Thoracic aorta (tissue), 2 donors: ENCODE measurements around the gene CRACR2B. TPM values are rescaled to one million over a fixed set of nuclear protein-coding genes. Genes with fewer than 3 reads are reported as not detected.

ENCODE experiments used
- ATAC-seq: fragments of 150-250 bp; one replicate; pipeline ENCODE4 v1.8.0; 2017; ENCODE audit warnings: low read depth; ENCODE audit not compliant: insufficient number of reproducible peaks, low FRiP score
- DNase-seq: peaks from one replicate; pipeline ENCODE4 v3.0.0-alpha.2; 2020; ENCODE audit warnings: low spot score
- H3K27ac ChIP-seq, 2 donors: fragments of 200-600 bp; sonication (generic); 1 replicate in 1 of 2; 2 replicates in 1 of 2; pipeline ENCODE4 v1.5.1; 2016; ENCODE audit warnings: mild to moderate bottlenecking in 2 of 2, moderate library complexity in 2 of 2
- H3K27me3 ChIP-seq: fragments of 200-600 bp; sonication (generic); replicated peaks from 2 replicates; pipeline ENCODE4 v1.6.0; 2016; ENCODE audit warnings: mild to moderate bottlenecking; ENCODE audit not compliant: insufficient read depth
- H3K36me3 ChIP-seq: fragments of 200-600 bp; sonication (generic); one replicate; pipeline ENCODE4 v1.5.1; 2016
- H3K4me1 ChIP-seq, 2 donors: fragments of 200-600 bp; sonication (generic); 1 replicate in 1 of 2; 2 replicates in 1 of 2; pipeline versions ENCODE4 v1.5.1 to v1.6.0; 2016; ENCODE audit warnings: low read depth in 2 of 2, mild to moderate bottlenecking in 1 of 2; ENCODE audit not compliant: control insufficient read depth in 1 of 2
- H3K4me3 ChIP-seq: fragments of 200-600 bp; sonication (generic); 2 replicates; pipeline ENCODE4 v1.5.1; 2016; ENCODE audit warnings: mild to moderate bottlenecking
- H3K9me3 ChIP-seq: fragments of 200-600 bp; sonication (generic); 2 replicates; pipeline ENCODE4 v1.5.1; 2016
- CTCF ChIP-seq: fragments of 200-600 bp; sonication (generic); IDR thresholded peaks from one replicate; pipeline ENCODE4 v1.5.1; 2019; ENCODE audit warnings: antibody characterized with exemption
- total RNA-seq, 2 donors: library from RNA; depleted of rRNA; stranded (reverse); fragments of >200 nt; gene quantifications; one replicate each; pipeline versions ENCODE4 v1.1.0 to v1.2.3, GENCODE V29; 2016

The CRACR2B gene
- total RNA-seq, 2 donors from 2014 or later: 9.6 to 11.6 TPM

GRCh38 chr11:859394-860131 lies 31.8 kb downstream of the CRACR2B start:
- DNase-seq: no peak
- no peaks in the 10 kb centered on the region for H3K27me3 ChIP-seq
- H3K36me3 ChIP-seq: no peaks in the 10 kb centered on the region
- H3K9me3 ChIP-seq: no peaks in the 10 kb centered on the region
- TF ChIP-seq CTCF: no peak
- H3K4me3 ChIP-seq: peak overlapping the region; percentile 31
- ATAC-seq: no peak
- H3K27ac ChIP-seq: no peak overlapping the region
- peaks cover 0 to 7% of the 10 kb centered on the region in 2 donors for H3K4me1 ChIP-seq

GRCh38 chr11:860234-861104 lies 32.8 kb downstream of the CRACR2B start:
- DNase-seq: no peak
- Histone ChIP-seq H3K27ac (no peak overlapping the region), H3K4me3 (no peak overlapping the region), H3K4me1 (peaks cover 0 to 7% of the 10 kb centered on the region in 2 donors), H3K27me3 (no peaks in the 10 kb centered on the region), H3K9me3 (no peaks in the 10 kb centered on the region), H3K36me3 (no peaks in the 10 kb centered on the region)
- no peak for TF ChIP-seq CTCF
- ATAC-seq: no peak

- H3K4me1 ChIP-seq: peaks cover 0 to 7% of the 10 kb centered on the region in 2 donors
- no peaks in the 10 kb centered on the region for H3K27me3 ChIP-seq
- H3K36me3 ChIP-seq: peaks cover 6% of the 10 kb centered on the region
- no peak overlapping the region for H3K4me3 ChIP-seq
- DNase-seq (no peak), ATAC-seq (no peak)
- no peaks in the 10 kb centered on the region for H3K9me3 ChIP-seq
- no peak for TF ChIP-seq CTCF
- no peak overlapping the region for H3K27ac ChIP-seq
Observed at GRCh38 chr11:861105-861479, 33.4 kb downstream of the CRACR2B start.

GRCh38 chr11:862081-862661 lies 34.5 kb downstream of the CRACR2B start:
- ATAC-seq: no peak
- Histone ChIP-seq H3K4me1 (peaks cover 0 to 7% of the 10 kb centered on the region in 2 donors), H3K9me3 (no peaks in the 10 kb centered on the region), H3K36me3 (peaks cover 6% of the 10 kb centered on the region), H3K27me3 (no peaks in the 10 kb centered on the region), H3K4me3 (no peak overlapping the region), H3K27ac (no peak overlapping the region)
- TF ChIP-seq CTCF: no peak
- DNase-seq: no peak

- H3K4me1 ChIP-seq: peaks cover 0 to 7% of the 10 kb centered on the region in 2 donors
- no peak for TF ChIP-seq CTCF
- H3K36me3 ChIP-seq: peaks cover 6% of the 10 kb centered on the region
- ATAC-seq (no peak), DNase-seq (no peak)
- no peak overlapping the region for H3K4me3 ChIP-seq
- H3K27me3 ChIP-seq: no peaks in the 10 kb centered on the region
- no peak overlapping the region for H3K27ac ChIP-seq
- H3K9me3 ChIP-seq: no peaks in the 10 kb centered on the region
Observed at GRCh38 chr11:862696-863022, 34.9 kb downstream of the CRACR2B start.
